ENCODE measurements around the gene SLC25A26. TPM values are rescaled to one million over a fixed set of nuclear protein-coding genes. Genes with fewer than 3 reads are reported as not detected.

The SLC25A26 gene
- total RNA-seq, 2 donors from 2014 or later = 17.1 to 17.8 TPM

DNA sequence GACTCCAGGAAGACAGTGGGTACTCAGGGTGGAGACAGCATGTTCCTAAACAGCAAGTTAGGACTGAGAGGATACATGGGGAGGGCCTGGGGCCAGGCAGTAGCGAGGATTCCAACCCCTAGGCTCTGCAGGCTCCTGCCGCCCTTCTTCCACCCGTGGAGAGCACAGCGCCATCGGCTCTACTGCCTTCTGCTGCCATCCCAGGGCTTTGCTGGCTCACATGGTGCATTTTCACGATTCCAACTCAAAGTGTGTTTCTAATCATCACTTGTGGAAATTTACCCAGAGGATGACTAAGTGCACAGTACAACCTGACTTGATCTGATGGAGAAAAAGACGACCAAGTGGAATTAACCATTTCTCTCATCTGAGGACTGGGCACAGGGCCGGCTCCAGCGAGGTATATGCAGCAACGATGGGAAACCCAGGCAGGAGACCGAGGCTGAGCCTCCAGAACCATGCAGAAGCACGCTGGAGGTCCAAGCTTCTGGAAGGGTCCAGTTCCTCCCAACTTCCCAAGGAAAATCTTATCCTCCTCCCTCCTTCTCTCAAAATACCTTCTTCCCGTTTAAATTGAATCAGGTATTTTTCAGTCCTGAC is 175.5 kb downstream of the SLC25A26 start:
- Histone ChIP-seq H3K36me3 (peaks cover 8% of the 10 kb centered on the region), H3K27me3 (no peaks in the 10 kb centered on the region), H3K9me3 (no peaks in the 10 kb centered on the region), H3K4me3 (no peak overlapping the region), H3K27ac (no peak overlapping the region), H3K9ac (ENCODE audit: low read depth in 2 of 2, low read length in 2 of 2) (no peak overlapping the region), H3K4me1 (no peaks in the 10 kb centered on the region)
- DNase-seq = no peak
- intact Hi-C loops (cut with DNase I) = no loop called here
- TF ChIP-seq, protein P1, sequence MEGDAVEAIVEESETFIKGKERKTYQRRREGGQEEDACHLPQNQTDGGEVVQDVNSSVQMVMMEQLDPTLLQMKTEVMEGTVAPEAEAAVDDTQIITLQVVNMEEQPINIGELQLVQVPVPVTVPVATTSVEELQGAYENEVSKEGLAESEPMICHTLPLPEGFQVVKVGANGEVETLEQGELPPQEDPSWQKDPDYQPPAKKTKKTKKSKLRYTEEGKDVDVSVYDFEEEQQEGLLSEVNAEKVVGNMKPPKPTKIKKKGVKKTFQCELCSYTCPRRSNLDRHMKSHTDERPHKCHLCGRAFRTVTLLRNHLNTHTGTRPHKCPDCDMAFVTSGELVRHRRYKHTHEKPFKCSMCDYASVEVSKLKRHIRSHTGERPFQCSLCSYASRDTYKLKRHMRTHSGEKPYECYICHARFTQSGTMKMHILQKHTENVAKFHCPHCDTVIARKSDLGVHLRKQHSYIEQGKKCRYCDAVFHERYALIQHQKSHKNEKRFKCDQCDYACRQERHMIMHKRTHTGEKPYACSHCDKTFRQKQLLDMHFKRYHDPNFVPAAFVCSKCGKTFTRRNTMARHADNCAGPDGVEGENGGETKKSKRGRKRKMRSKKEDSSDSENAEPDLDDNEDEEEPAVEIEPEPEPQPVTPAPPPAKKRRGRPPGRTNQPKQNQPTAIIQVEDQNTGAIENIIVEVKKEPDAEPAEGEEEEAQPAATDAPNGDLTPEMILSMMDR (IDR thresholded peaks at IDR 0.05) = no peak

DNA sequence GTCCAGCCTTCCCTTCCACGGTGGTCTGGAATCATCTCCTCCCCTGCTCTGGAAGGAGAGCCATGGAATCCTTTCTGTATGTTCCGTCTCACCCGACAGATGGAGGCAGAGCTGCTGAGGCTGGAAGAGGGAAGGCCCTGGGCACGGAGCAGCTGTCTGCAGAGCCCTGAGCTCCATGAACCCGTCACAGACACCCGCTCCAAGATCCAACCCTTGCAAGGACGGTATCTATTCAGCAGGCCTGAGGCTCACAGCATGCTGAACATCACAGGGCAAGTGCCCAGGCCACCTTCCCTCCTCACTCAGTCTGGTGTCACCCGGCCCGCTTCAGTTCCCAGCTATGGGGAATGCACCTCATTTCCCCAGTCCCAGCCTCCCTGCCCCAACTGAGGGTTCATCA is 176.1 kb downstream of the SLC25A26 start:
- H3K9me3 ChIP-seq = no peaks in the 10 kb centered on the region
- H3K4me3 ChIP-seq = no peak overlapping the region
- intact Hi-C loops (cut with DNase I) = no loop called here
- TF ChIP-seq, protein P1 (IDR thresholded peaks at IDR 0.05) = no peak
- H3K4me1 ChIP-seq = no peaks in the 10 kb centered on the region
- H3K27ac ChIP-seq = no peak overlapping the region
- no peak for DNase-seq
- no peaks in the 10 kb centered on the region for H3K27me3 ChIP-seq
- peaks cover 8% of the 10 kb centered on the region for H3K36me3 ChIP-seq
- no peak overlapping the region for H3K9ac ChIP-seq (ENCODE audit: low read depth in 2 of 2, low read length in 2 of 2)

DNA sequence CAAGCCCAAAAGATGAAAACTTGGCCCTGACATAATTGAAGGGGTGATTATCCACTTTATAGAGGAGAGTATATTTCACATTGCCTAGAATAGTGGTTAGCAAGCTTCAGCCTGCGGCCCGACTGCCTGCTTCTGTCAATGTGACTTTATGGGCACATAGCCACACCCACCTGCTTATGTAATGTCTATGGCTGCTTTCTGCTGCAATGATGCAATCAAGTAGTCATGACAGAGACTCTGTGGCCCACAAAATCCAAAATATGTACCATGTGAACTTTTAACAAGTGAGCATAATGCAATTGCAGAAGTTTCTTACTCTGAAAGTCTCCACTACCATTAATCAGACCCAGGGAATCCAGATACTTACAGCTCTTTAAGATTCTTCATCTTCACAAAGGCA is 176.9 kb downstream of the SLC25A26 start:
- no peak for DNase-seq
- intact Hi-C loops (cut with DNase I) = no loop called here
- Histone ChIP-seq H3K4me1 (no peaks in the 10 kb centered on the region), H3K27me3 (no peaks in the 10 kb centered on the region), H3K9me3 (no peaks in the 10 kb centered on the region), H3K9ac (ENCODE audit: low read depth in 2 of 2, low read length in 2 of 2) (no peak overlapping the region), H3K36me3 (peaks cover 8% of the 10 kb centered on the region), H3K27ac (no peak overlapping the region), H3K4me3 (no peak overlapping the region)
- TF ChIP-seq, protein P1 (IDR thresholded peaks at IDR 0.05) = no peak

DNA sequence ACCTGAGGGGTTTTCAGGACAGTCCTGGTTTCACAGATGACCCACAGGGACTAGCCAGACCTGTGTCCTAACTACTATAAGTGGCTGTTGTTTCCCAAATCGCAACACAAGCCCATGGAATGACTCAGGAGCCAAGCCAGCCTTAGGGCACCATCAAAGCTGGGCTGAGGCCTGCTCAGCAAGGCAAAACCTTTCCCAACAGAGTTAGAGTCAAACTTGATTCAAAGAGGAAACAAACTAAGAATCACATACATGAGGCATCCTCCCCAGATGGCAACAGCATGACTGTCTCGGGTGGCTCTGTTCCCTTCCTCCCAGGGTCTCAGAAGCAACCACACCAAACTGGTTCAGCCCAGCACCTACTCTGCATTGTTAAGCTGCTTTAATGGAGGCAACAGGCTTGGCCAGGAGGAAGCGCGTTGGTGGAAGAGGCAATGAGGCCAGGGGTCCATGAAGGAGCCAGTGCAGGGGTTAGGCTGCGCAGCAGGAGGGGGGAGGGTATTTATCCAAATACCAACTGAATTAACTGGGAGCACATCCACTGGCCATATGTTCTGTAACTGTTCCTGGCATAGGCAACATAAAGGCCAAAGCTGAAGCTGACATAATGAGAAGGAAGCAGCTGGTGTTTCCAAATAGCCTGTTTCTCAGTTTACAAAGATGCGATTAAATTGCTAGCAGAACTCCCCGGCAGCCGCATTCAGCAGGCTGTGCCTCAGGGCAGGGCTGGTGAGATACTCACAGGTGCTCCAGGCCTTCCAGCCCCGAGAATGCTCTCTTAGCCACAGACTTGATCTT is 177.6 kb downstream of the SLC25A26 start:
- no peak overlapping the region for H3K27ac ChIP-seq
- peaks cover 8% of the 10 kb centered on the region for H3K36me3 ChIP-seq
- H3K4me1 ChIP-seq = no peaks in the 10 kb centered on the region
- no peak overlapping the region for H3K9ac ChIP-seq (ENCODE audit: low read depth in 2 of 2, low read length in 2 of 2)
- no peaks in the 10 kb centered on the region for H3K27me3 ChIP-seq
- TF ChIP-seq, protein P1 (IDR thresholded peaks at IDR 0.05) = no peak
- no peak overlapping the region for H3K4me3 ChIP-seq
- intact Hi-C loops (cut with DNase I) = no loop called here
- no peak for DNase-seq
- H3K9me3 ChIP-seq = no peaks in the 10 kb centered on the region

DNA sequence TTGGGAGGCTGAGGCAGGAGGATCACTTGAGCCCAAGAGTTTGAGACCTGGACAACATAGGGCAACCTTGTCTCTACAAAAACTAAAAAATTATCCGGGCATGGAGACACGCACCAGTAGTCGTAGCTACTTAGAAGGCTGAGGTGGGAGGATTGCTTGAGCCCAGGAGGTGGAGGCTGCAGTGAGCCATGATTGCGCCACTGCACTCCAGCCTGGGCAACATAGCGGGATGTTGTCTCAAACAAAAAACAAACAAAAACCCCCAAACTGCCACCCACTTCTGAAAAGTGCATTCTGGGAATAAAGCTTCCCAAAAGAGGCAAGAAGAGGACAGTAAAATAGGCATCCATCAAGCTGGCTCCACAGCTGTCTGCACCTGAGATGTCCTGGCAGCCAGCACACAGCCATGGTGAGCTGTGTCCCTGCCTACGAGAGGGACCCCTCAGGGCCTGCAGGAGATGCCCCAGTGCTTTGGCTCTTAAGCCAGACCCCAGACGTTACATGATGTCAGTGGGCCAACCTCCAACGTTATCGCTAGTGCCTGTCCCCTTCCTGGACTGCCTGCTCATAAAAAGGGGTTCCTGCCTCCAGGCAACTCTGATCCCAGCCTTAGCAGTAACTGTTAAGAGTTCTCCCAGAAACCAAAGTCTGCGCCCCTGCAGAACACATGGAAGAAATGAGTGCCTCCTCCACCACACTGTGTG is 178.9 kb downstream of the SLC25A26 start:
- no peak overlapping the region for H3K9ac ChIP-seq (ENCODE audit: low read depth in 2 of 2, low read length in 2 of 2)
- no peak overlapping the region for H3K4me3 ChIP-seq
- peaks cover 8% of the 10 kb centered on the region for H3K36me3 ChIP-seq
- no peak for DNase-seq
- H3K27ac ChIP-seq = no peak overlapping the region
- TF ChIP-seq, protein P1 (IDR thresholded peaks at IDR 0.05) = no peak
- intact Hi-C loops (cut with DNase I) = loop anchor here (10.0 kb wide), 1 partner anchor 95 kb away; no protein-coding TSS in a partner anchor
- H3K9me3 ChIP-seq = no peaks in the 10 kb centered on the region
- no peaks in the 10 kb centered on the region for H3K4me1 ChIP-seq
- no peaks in the 10 kb centered on the region for H3K27me3 ChIP-seq

All from colonic mucosa (tissue), 4 donors.